Hair follicle dermal papilla cell (primary cell): ENCODE data around the gene OGA. TPM values are rescaled to one million over a fixed set of nuclear protein-coding genes. Genes with fewer than 3 reads are reported as not detected.

Experiments
- total RNA-seq: library from RNA; depleted of rRNA; stranded (reverse); fragments of >200 nt; gene quantifications from 2 replicates; pipeline ENCODE4 v1.2.3, GENCODE V29; 2012

The OGA gene
- 83.8 and 126 TPM in 2 replicates for total RNA-seq

DNA sequence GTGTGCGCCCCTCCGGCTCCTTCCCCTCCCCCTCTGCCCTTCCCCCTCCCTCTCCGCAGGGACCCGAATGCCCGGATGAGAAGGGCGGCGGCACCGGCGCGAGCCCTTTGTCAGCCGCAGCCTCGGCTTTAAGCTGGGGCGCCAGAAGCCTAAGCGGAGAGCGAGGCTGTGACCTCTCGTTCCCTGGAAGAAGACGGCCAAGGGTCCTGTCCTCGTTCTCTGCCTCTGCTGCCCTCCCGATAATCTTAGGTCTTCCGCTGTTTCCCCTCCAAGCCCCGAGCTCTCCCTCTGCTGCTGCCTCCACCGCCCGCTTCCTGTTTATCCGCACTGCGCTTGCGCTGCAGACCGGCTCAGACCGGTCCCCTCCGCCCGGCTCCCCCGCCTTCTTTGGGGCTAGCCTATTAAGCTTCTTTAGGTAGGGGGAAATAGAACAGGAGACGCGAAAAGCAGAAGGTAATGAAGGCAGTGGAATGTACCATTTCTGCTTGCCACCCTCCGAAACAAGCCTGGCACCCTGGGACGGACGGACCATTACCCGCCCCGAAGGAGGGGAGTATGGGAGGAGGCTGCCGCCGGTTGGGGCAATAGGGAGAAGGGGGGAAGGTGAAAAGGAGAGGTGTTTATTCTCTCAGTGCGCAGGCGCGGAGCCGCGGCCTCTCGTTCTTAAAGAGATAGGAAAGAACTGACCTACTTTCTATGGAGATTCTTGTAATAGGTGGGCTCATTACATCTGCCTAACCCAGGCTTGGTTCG lies at the start of gene OGA:
Gene OGA, minus strand, starts transcription at position 326 of the 753 bp plus-strand sequence. CDS start 422 bp downstream, outside the sequence.

DNA sequence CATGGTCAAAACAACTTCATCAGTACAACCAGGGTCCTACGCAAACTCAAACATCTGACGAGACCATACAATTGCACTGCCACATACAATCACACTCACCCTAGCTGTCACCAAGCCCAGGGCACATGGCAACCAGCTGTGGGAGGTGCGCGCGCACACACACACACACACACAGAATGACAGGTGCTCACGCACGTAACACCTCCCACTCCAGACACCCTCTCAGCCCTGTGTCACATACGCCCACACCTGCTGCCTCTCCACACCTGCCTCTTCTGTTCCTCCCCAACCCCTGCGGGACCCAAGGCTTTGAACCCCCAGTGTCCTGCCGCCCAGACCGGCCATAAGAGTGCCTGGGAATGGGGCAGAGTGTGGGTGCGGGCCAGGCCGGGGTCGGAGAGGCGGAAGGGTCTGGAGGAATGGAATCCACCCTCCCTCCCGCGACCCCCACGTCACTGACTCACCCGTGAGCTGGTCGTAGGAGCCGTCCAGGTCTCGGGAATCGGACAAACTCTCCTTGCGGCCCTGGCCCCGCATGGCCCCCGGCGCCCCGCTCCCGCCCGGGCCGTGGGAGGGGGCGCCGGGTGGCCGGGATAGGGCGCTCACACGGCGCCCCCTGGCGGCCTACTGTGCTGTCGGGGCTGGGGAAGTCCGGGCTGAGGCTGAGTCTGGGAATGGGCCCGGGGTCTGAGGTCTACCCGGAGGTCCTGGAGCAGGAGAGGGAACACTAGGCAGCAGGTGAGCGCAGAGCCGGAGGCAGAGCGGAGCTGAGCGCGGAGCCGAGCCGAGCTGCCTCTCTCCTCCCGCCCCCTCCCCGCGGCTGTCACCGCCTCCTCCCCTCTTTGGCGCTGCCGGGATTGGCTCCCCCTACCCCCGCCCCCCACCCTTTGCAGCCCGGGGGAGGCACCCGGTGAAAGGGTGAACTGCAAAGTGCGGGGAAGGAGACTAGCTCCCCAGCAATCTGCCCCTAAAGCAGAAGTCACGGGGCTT lies 25.1 kb upstream of the OGA start, which contains the start of gene KCNIP2:
Gene KCNIP2, minus strand, starts transcription at position 769 of the 990 bp plus-strand sequence. Its CDS starts 232 bp downstream, at position 537.

DNA sequence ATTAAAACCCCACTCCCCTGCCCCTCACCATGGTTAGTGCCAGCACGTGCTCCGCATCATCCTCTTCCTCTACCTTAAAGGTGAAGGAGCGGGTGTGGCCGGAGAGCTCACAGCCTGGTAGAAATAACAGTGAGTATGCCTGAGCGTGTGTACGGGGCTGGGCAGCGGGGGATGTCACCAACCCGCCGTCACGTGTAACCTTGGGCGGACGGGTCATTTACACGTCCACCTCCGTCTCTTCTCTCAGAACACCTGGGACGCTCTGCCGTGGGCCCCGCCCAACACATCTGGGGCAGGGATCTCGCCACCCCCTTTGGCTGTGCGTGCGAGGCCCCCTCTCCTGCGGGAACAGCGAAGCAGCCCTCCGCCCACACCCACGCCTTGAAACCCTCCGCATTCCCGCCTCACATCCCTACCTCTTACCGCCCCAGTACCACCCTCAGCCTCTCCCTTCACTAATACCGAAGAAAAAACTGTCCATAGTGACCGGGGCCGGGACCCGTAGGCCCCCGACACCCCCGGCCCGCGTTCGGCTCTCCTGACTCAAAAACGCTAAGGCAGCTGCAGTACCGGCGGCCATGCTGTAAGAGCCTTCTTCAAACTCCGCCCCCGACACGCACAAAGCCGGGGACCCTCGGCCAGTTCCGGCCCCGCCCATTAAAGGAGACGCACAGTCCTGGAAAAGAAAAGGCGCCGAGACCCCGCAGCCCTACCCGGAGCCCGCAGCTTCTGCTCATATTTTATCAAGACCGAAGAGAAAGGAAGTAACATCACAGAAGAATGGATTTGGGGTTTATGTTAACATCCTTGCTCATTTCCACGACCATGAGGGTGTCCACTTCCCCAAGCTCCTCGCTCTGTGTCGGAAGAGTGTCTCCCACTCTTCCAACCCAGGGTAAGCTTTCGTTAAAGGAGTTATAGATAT lies 35.2 kb downstream of the OGA start, which contains the start of gene NPM3:
Gene NPM3, minus strand, starts transcription at position 636 of the 925 bp plus-strand sequence. Its CDS starts 56 bp downstream, at position 580.

DNA sequence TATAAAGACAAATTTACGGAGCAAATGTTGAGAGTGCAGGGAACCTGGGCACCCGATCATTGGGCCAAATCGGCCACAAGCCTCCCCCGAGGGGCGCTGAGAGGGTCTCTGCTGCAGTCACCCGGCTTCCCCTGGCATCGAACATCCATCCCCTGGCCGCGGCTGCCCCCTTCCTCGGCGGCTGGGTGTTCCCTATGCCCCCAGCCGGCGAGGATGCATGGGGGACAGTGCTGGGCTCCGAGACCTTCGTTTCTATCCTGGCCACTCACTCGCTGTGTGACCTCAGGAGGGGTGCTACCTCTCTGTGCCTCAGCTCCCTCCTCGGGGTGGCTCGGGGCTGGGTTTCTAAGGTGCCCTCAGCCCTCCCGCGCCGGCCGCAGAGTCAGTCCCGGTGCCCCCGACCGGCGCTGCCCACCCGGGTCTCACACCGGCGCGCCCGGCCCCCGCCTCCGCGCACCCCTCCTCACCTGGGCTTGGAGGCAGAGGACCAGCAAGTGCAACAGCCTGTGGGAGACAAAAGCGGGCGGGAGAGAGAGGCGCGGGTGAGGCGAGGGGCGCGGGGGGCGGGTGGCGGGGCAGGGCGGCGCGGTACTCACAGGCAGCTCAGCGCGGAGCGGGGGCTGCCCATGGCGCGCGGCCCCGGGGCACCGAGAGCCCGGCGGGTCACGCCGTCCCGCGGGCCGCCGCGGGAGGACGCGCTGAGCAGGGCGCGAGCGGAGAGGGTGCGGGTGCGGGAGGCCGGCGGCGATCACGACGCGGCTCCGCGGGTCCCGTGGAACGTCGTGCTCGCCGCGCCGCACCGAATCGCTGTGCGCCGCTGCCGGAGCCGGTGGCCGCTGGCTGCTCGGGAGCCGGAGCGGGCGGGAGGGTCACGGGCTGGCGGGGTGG lies 42.7 kb downstream of the OGA start, which contains the start of gene FGF8:
Gene FGF8, minus strand, starts transcription at position 842 of the 888 bp plus-strand sequence. Its CDS starts 214 bp downstream, at position 628.

Other genes with a start within 250 kb of the OGA start
- 16.1 and 17.5 TPM in 2 replicates for gene POLL, start 230.2 kb downstream of the OGA start, total RNA-seq
- 19.8 and 33.9 TPM in 2 replicates for gene DPCD, start 230.1 kb downstream of the OGA start, total RNA-seq
- 69.3 and 70.8 TPM in 2 replicates for gene FBXW4, start 123.3 kb downstream of the OGA start, total RNA-seq
- not detected in 2 replicates for gene FGF8, start 42.3 kb downstream of the OGA start, total RNA-seq
- gene NPM3, start 35.0 kb downstream of the OGA start, total RNA-seq, result 44.3 and 58.3 TPM in 2 replicates
- 1.6 and 1.7 TPM in 2 replicates for gene KCNIP2, start 25.4 kb upstream of the OGA start, total RNA-seq
- 16.5 and 16.9 TPM in 2 replicates for gene ARMH3, start 237.7 kb upstream of the OGA start, total RNA-seq
- gene HPS6, start 246.9 kb upstream of the OGA start, total RNA-seq, result 46.7 and 50.4 TPM in 2 replicates